Activated CD4-positive, alpha-beta T cell treated with anti-CD3 and anti-CD28 coated beads for 4 hours (primary cell): ENCODE results near the gene CCND1.

Experiments
- DNase-seq, 2 donors: peaks; one replicate each; pipeline ENCODE4 v3.0.0-alpha.2; 2020

CCND1 gene

GRCh38 chr11:69640995-69641581 is at the start of gene CCND1:
TSS of gene CCND1 (plus strand) at chr11:69641156. CDS start at chr11:69641314, 158 bp downstream.
- DNase-seq = peak; percentile 37 to 41

GRCh38 chr11:69592986-69593650 is 47.8 kb upstream of the CCND1 start:
- no peak for DNase-seq

- DNase-seq = no peak
Observed at GRCh38 chr11:69593851-69594250, 47.1 kb upstream of the CCND1 start.

GRCh38 chr11:69594481-69594880 is 46.5 kb upstream of the CCND1 start:
- no peak for DNase-seq

- no peak for DNase-seq
Observed at GRCh38 chr11:69595805-69596665, 44.9 kb upstream of the CCND1 start.

GRCh38 chr11:69598147-69598546 is 42.8 kb upstream of the CCND1 start:
- no peak for DNase-seq

GRCh38 chr11:69599502-69599901 is 41.5 kb upstream of the CCND1 start:
- no peak for DNase-seq

GRCh38 chr11:69600001-69600400 is 41.0 kb upstream of the CCND1 start:
- DNase-seq = no peak

GRCh38 chr11:69601011-69601975 is 39.7 kb upstream of the CCND1 start:
- DNase-seq = no peak

- no peak for DNase-seq
Observed at GRCh38 chr11:69603111-69603836, 37.7 kb upstream of the CCND1 start.

GRCh38 chr11:69604055-69604454 is 36.9 kb upstream of the CCND1 start:
- no peak for DNase-seq

GRCh38 chr11:69605737-69606526 is 35.0 kb upstream of the CCND1 start:
- no peak for DNase-seq

GRCh38 chr11:69609351-69609750 is 31.6 kb upstream of the CCND1 start:
- DNase-seq = no peak

- DNase-seq = no peak
Observed at GRCh38 chr11:69611548-69612526, 29.1 kb upstream of the CCND1 start.

- no peak for DNase-seq
Observed at GRCh38 chr11:69613594-69613993, 27.4 kb upstream of the CCND1 start.

- DNase-seq = no peak
Observed at GRCh38 chr11:69614085-69614484, 26.9 kb upstream of the CCND1 start.

GRCh38 chr11:69615545-69616278 is 25.2 kb upstream of the CCND1 start:
- no peak for DNase-seq

- no peak for DNase-seq
Observed at GRCh38 chr11:69617220-69617619, 23.7 kb upstream of the CCND1 start.

GRCh38 chr11:69617682-69618081 is 23.3 kb upstream of the CCND1 start:
- no peak for DNase-seq
